Lower leg skin (tissue), 4 donors: ENCODE data around the gene SHROOM3. TPM values are rescaled to one million over a fixed set of nuclear protein-coding genes. Genes with fewer than 3 reads are reported as not detected.

Experiments used
- DNase-seq, 2 donors: peaks; one replicate each; pipeline ENCODE4 v3.0.0-alpha.2; 2019; ENCODE audit warnings: low spot score in 2 of 2
- H3K4me3 ChIP-seq: fragments of 200-600 bp; sonication (generic); 2 replicates; pipeline ENCODE4 v1.5.1; 2017; ENCODE audit warnings: mild to moderate bottlenecking, low read depth; ENCODE audit not compliant: poor library complexity, severe bottlenecking
- CTCF ChIP-seq, 3 donors: fragments of 450-650 bp; IDR thresholded peaks; one replicate each; pipeline ENCODE4 v1.5.1; 2016; ENCODE audit warnings: antibody characterized with exemption in 3 of 3, mild to moderate bottlenecking in 3 of 3, moderate library complexity in 2 of 3
- POLR2A ChIP-seq, 2 donors: fragments of 450-650 bp; IDR thresholded peaks; one replicate each; pipeline ENCODE4 v1.6.1; 2016 to 2017; ENCODE audit warnings: antibody characterized with exemption in 2 of 2, mild to moderate bottlenecking in 1 of 2, moderate library complexity in 1 of 2
- WGBS, 2 donors: methylation state at CpG; one replicate each; pipeline ENCODE4 v1.1.5; 2018; 5-methylcytosine and 5-hydroxymethylcytosine counted together
- intact Hi-C: fragments of 100-400 bp; cut with DNase I; formaldehyde crosslinking; loops from one replicate; pipeline ENCODE4 v1.15.0; 2023; ENCODE audit warnings: low total_unique reads
- total RNA-seq, 4 donors: library from RNA; depleted of rRNA; stranded (reverse); fragments of >200 nt; gene quantifications; one replicate each; pipeline ENCODE4 v1.1.0, GENCODE V29; 2016

Gene SHROOM3
- total RNA-seq, 4 donors from 2014 or later, result 37.7 to 88.8 (median 44.0) TPM

- no peak for DNase-seq
- TF ChIP-seq CTCF (IDR thresholded peaks at IDR 0.05), result no peak
- intact Hi-C loops, result loop anchor here (5.0 kb wide), 1 partner anchor 244 kb away; no protein-coding TSS in a partner anchor
- 90 to 100% methylated on average over 2 of the region's 2 CpGs for WGBS, 2 donors
- no peak overlapping the region for H3K4me3 ChIP-seq
These were observed 321.4 kb downstream of the SHROOM3 start for GRCh38 chr4:76756416-76756815.

GRCh38 chr4:76757418-76757939, 322.4 kb downstream of the SHROOM3 start:
- 80 to 83% methylated on average over 9 of the region's 9 CpGs for WGBS, 2 donors
- DNase-seq, result no peak
- TF ChIP-seq POLR2A (IDR thresholded peaks at IDR 0.05) (no peak), CTCF (IDR thresholded peaks at IDR 0.05) (no peak)
- intact Hi-C loops, result loop anchor here (5.0 kb wide), 1 partner anchor 245 kb away; no protein-coding TSS in a partner anchor
- no peak overlapping the region for H3K4me3 ChIP-seq

GRCh38 chr4:76758290-76758882, 323.4 kb downstream of the SHROOM3 start:
- DNase-seq, result no peak
- no peak for TF ChIP-seq CTCF (IDR thresholded peaks at IDR 0.05)
- no peak overlapping the region for H3K4me3 ChIP-seq
- intact Hi-C loops, result loop anchor here (5.0 kb wide), 1 partner anchor 246 kb away; no protein-coding TSS in a partner anchor
- 36 to 38% methylated on average over 4 of the region's 4 CpGs for WGBS, 2 donors

- intact Hi-C loops, result loop anchor here (5.0 kb wide), 1 partner anchor 247 kb away; no protein-coding TSS in a partner anchor
- H3K4me3 ChIP-seq, result no peak overlapping the region
- 86 to 92% methylated on average over 3 of the region's 3 CpGs for WGBS, 2 donors
- no peak for DNase-seq
- TF ChIP-seq CTCF (IDR thresholded peaks at IDR 0.05), result no peak
These were observed 324.0 kb downstream of the SHROOM3 start for GRCh38 chr4:76758996-76759395.

- WGBS, 2 donors, result 87 to 96% methylated on average over 3 of the region's 3 CpGs
- intact Hi-C loops, result no loop called here
- no peak for TF ChIP-seq POLR2A (IDR thresholded peaks at IDR 0.05)
- TF ChIP-seq CTCF (IDR thresholded peaks at IDR 0.05), result no peak
- H3K4me3 ChIP-seq, result no peak overlapping the region
- no peak for DNase-seq
These were observed 325.2 kb downstream of the SHROOM3 start for GRCh38 chr4:76760193-76760592.
